Parathyroid adenoma (tissue), 2 donors: Measurements from ENCODE around the gene IL3.

ENCODE experiments used
- H2AFZ ChIP-seq: fragments of 300-600 bp; sonication (generic); one replicate; pipeline ENCODE4 v1.7.0; 2017; ENCODE audit warnings: antibody characterized with exemption, mild to moderate bottlenecking
- H3K27ac ChIP-seq: fragments of 300-600 bp; sonication (generic); one replicate; pipeline ENCODE4 v1.7.0; 2017
- H3K27me3 ChIP-seq: fragments of 300-600 bp; sonication (generic); one replicate; pipeline ENCODE4 v1.7.0; 2017; ENCODE audit warnings: low read length; ENCODE audit not compliant: control insufficient read depth, insufficient read depth
- H3K36me3 ChIP-seq: fragments of 300-600 bp; sonication (generic); one replicate; pipeline ENCODE4 v1.7.0; 2017; ENCODE audit warnings: low read length; ENCODE audit not compliant: control insufficient read depth, insufficient read depth
- H3K4me1 ChIP-seq: fragments of 300-600 bp; sonication (generic); one replicate; pipeline ENCODE4 v1.7.0; 2017; ENCODE audit warnings: control low read depth
- H3K4me2 ChIP-seq: fragments of 300-600 bp; sonication (generic); one replicate; pipeline ENCODE4 v1.7.0; 2017; ENCODE audit warnings: low read length
- H3K4me3 ChIP-seq: fragments of 300-600 bp; sonication (generic); one replicate; pipeline ENCODE4 v1.7.0; 2017; ENCODE audit warnings: low read depth, low read length
- H3K79me2 ChIP-seq: fragments of 300-600 bp; sonication (generic); one replicate; pipeline ENCODE4 v1.7.0; 2017; ENCODE audit warnings: control low read depth
- H3K9ac ChIP-seq: fragments of 300-600 bp; sonication (generic); one replicate; pipeline ENCODE4 v1.7.0; 2017; ENCODE audit warnings: mild to moderate bottlenecking
- H3K9me3 ChIP-seq: fragments of 300-600 bp; sonication (generic); one replicate; pipeline ENCODE4 v1.7.0; 2017; ENCODE audit warnings: low read length; ENCODE audit not compliant: control insufficient read depth
- TF ChIP-seq, protein P1 (sequence below): fragments of 300-600 bp; sonication (generic); IDR thresholded peaks from one replicate; pipeline ENCODE4 v1.7.0; 2017; ENCODE audit warnings: antibody characterized with exemption, mild to moderate bottlenecking
- donor health status: primary hyperparathyroidism.

The IL3 gene

DNA sequence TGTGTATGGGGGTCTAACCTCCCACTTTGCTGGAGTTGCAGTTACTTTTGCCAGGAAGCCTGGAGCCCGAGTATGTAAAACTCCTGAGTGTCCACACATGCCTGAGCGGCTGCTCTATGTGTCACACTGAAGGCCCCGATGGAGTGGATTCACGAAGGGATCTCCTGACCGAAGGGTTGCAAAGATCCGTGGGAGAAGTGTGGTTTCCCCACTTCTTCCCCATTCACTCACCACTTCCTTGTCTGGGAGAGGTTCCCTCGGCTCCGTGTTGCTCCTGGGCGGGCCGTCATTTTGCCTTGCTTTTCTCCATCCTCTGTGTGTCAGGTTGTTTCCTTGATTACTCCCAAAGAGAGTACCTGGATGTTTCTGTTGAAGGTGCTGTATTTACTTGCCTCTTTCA is 16.2 kb upstream of the IL3 start:
- Histone ChIP-seq H3K27me3 (no peaks in the 10 kb centered on the region), H3K27ac (no peak overlapping the region), H3K79me2 (no peaks in the 10 kb centered on the region), H2AFZ (no peak overlapping the region), H3K36me3 (no peaks in the 10 kb centered on the region), H3K4me3 (no peak overlapping the region), H3K4me1 (no peaks in the 10 kb centered on the region), H3K9ac (no peak overlapping the region), H3K9me3 (no peaks in the 10 kb centered on the region), H3K4me2 (no peak overlapping the region)
- TF ChIP-seq, protein P1, sequence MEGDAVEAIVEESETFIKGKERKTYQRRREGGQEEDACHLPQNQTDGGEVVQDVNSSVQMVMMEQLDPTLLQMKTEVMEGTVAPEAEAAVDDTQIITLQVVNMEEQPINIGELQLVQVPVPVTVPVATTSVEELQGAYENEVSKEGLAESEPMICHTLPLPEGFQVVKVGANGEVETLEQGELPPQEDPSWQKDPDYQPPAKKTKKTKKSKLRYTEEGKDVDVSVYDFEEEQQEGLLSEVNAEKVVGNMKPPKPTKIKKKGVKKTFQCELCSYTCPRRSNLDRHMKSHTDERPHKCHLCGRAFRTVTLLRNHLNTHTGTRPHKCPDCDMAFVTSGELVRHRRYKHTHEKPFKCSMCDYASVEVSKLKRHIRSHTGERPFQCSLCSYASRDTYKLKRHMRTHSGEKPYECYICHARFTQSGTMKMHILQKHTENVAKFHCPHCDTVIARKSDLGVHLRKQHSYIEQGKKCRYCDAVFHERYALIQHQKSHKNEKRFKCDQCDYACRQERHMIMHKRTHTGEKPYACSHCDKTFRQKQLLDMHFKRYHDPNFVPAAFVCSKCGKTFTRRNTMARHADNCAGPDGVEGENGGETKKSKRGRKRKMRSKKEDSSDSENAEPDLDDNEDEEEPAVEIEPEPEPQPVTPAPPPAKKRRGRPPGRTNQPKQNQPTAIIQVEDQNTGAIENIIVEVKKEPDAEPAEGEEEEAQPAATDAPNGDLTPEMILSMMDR: no peak

DNA sequence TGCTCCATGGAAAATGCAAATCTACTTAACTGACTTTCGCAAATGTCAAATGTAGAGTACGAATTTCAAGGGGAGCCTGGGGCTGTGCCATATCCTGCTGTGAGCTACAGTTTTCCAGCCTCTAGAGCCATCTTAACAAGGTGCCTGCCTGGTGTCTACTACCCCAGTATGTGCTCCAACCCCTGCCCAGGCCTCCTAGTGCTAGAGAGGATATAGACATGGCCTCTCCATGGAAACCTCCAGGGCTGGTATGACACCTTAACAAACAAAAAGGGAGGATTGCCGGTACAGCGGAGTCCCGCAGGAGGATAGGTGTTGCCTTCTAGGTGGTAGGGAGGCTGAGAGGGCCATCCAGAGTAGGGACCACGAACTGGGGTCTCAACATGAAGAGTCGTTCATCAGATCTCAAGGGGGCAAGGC is 13.6 kb upstream of the IL3 start:
- TF ChIP-seq, protein P1: no peak
- H3K4me2 ChIP-seq: no peak overlapping the region
- H3K4me3 ChIP-seq: no peak overlapping the region
- H3K27ac ChIP-seq: no peak overlapping the region
- no peak overlapping the region for H3K9ac ChIP-seq
- H3K9me3 ChIP-seq: no peaks in the 10 kb centered on the region
- no peaks in the 10 kb centered on the region for H3K4me1 ChIP-seq
- H3K36me3 ChIP-seq: no peaks in the 10 kb centered on the region
- no peaks in the 10 kb centered on the region for H3K27me3 ChIP-seq
- no peak overlapping the region for H2AFZ ChIP-seq
- H3K79me2 ChIP-seq: no peaks in the 10 kb centered on the region

DNA sequence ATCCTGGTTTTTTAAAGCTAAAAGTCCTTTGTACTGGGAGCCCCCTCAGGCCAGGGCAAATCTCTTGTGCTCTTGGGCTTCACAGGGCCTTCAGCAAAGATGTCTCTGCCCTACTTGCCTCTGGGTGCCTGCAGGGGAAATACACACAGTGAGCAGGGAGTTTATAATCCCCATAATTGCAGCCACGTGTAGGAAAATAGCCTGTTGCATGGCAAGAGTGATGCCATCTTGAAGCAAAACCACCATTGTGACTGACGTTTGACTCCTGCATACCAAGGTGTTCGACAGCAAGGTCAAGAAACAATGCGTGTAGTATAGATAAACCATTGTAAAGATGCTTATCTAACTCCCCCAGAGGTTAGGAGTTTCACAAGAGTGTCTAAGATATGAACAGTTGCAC is 11.4 kb upstream of the IL3 start:
- no peak overlapping the region for H3K4me3 ChIP-seq
- no peaks in the 10 kb centered on the region for H3K79me2 ChIP-seq
- no peaks in the 10 kb centered on the region for H3K36me3 ChIP-seq
- no peak overlapping the region for H3K27ac ChIP-seq
- H3K4me2 ChIP-seq: no peak overlapping the region
- H2AFZ ChIP-seq: no peak overlapping the region
- no peaks in the 10 kb centered on the region for H3K9me3 ChIP-seq
- TF ChIP-seq, protein P1: no peak
- no peaks in the 10 kb centered on the region for H3K4me1 ChIP-seq
- H3K9ac ChIP-seq: no peak overlapping the region
- H3K27me3 ChIP-seq: no peaks in the 10 kb centered on the region

DNA sequence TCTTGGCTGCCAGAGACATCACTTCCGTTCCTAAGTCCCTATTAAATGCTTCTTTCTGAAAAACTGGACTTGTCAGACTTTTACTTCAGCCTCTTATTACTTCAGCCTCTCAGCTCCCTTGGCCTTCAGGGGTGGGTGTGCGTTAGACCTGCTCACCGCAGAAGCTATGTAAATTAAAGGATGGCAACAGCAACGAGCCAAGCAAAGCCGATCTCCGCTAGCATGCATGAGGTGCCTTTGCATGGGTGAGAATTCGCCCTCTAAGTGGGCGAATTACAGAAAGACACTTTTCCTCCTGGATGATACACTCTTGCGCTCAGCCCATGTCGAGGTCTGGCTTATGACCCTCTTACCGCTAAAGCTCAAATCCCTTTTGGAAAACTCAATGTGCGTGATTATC is 10.9 kb upstream of the IL3 start:
- H3K27ac ChIP-seq: no peak overlapping the region
- TF ChIP-seq, protein P1: no peak
- no peaks in the 10 kb centered on the region for H3K9me3 ChIP-seq
- no peak overlapping the region for H3K4me3 ChIP-seq
- no peaks in the 10 kb centered on the region for H3K4me1 ChIP-seq
- no peak overlapping the region for H2AFZ ChIP-seq
- H3K79me2 ChIP-seq: no peaks in the 10 kb centered on the region
- H3K27me3 ChIP-seq: no peaks in the 10 kb centered on the region
- H3K36me3 ChIP-seq: no peaks in the 10 kb centered on the region
- H3K9ac ChIP-seq: no peak overlapping the region
- H3K4me2 ChIP-seq: no peak overlapping the region

DNA sequence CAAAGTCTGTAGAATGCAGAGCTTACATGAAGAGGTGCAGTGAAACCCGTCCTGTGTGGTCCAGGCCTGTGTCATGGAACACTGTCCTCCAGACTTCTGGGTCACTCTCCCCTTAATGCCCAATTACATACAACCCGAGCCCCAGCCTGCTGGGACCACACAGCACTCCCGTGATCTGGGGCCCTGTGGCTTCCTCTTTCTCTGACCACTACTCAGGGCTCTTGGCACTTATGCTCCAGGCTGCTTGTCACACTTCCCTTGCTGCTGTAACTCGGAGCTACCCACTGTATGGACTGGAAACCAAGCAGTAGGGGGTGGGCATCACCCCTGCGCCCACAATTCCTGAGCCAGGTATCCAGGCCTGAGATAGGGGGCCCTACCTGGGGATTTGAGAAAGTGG is 10.3 kb upstream of the IL3 start:
- Histone ChIP-seq H3K27ac (no peak overlapping the region), H3K9ac (no peak overlapping the region), H2AFZ (no peak overlapping the region), H3K4me1 (no peaks in the 10 kb centered on the region), H3K27me3 (no peaks in the 10 kb centered on the region), H3K9me3 (no peaks in the 10 kb centered on the region), H3K36me3 (no peaks in the 10 kb centered on the region), H3K4me2 (no peak overlapping the region), H3K4me3 (no peak overlapping the region), H3K79me2 (no peaks in the 10 kb centered on the region)
- TF ChIP-seq, protein P1: no peak
